Transverse colon (tissue), 4 donors: ENCODE data around the gene LRRC4.

Experiments used
- POLR2A ChIP-seq: fragments of 450-650 bp; IDR thresholded peaks from one replicate; pipeline ENCODE4 v1.6.1; 2016; ENCODE audit warnings: antibody characterized with exemption, mild to moderate bottlenecking, moderate library complexity
- POLR2AphosphoS5 ChIP-seq, 3 donors: sonication (generic); formaldehyde crosslinking; IDR thresholded peaks; one replicate each; pipeline ENCODE4 v1.6.1; 2016; ENCODE audit warnings: antibody characterized with exemption in 3 of 3
- TF ChIP-seq, protein P1 (sequence below), 5 experiments: fragments of 200-600 bp in 3 of 5; fragments of 450-650 bp in 2 of 5; sonication (generic) in 3 of 5; IDR thresholded peaks; 1 replicate in 2 of 5; 2 replicates in 3 of 5; pipeline ENCODE4 v1.5.1; 2016 to 2017; ENCODE audit warnings: antibody characterized with exemption in 5 of 5, inconsistent platforms in 3 of 5, mild to moderate bottlenecking in 2 of 5, moderate library complexity in 1 of 5

DNA sequence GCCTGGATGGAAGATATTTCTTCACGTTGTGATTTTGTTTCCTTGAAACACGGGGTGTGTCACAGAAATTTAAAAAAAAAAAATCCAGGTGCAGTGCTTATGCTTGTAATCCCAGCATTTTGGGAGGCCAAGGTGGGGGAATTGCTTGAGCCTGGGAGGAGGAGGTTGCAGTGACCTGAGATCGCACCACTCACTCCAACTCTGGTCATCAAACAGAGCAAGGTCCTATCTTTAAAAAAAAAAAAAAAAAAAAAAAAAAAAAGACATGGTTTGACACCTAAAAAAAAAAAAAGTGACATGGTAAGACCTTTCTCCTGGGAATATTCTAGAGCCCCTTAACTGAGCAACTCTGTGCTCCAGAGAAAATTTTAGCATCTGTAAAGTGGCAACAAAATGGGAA, 9.0 kb upstream of the LRRC4 start:
- TF ChIP-seq, protein P1, sequence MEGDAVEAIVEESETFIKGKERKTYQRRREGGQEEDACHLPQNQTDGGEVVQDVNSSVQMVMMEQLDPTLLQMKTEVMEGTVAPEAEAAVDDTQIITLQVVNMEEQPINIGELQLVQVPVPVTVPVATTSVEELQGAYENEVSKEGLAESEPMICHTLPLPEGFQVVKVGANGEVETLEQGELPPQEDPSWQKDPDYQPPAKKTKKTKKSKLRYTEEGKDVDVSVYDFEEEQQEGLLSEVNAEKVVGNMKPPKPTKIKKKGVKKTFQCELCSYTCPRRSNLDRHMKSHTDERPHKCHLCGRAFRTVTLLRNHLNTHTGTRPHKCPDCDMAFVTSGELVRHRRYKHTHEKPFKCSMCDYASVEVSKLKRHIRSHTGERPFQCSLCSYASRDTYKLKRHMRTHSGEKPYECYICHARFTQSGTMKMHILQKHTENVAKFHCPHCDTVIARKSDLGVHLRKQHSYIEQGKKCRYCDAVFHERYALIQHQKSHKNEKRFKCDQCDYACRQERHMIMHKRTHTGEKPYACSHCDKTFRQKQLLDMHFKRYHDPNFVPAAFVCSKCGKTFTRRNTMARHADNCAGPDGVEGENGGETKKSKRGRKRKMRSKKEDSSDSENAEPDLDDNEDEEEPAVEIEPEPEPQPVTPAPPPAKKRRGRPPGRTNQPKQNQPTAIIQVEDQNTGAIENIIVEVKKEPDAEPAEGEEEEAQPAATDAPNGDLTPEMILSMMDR (IDR thresholded peaks at IDR 0.05): no peak
- TF ChIP-seq POLR2AphosphoS5 (IDR thresholded peaks at IDR 0.05): no peak
- no peak for TF ChIP-seq POLR2A
